Liver (tissue), 9 donors: ENCODE data around the gene SH2D3C. TPM values are rescaled to one million over a fixed set of nuclear protein-coding genes. Genes with fewer than 3 reads are reported as not detected.

Source experiments
- DNase-seq: peaks from one replicate; pipeline ENCODE4 v3.0.0-alpha.2; 2017; ENCODE audit warnings: low spot score
- H3K27ac ChIP-seq, 2 donors: one replicate each; pipeline ENCODE4 v1.7.0; 2013; ENCODE audit warnings: inconsistent platforms in 2 of 2, low read length in 2 of 2, control low read depth in 1 of 2, low read depth in 1 of 2, mild to moderate bottlenecking in 1 of 2
- H3K27me3 ChIP-seq, 4 donors: one replicate each; pipeline versions ENCODE4 v1.6.1 to v1.7.0; 2013; ENCODE audit warnings: low read length in 3 of 4, inconsistent platforms in 1 of 4, mild to moderate bottlenecking in 1 of 4, moderate library complexity in 1 of 4; ENCODE audit not compliant: control insufficient read depth in 4 of 4, insufficient read depth in 4 of 4
- H3K36me3 ChIP-seq, 4 donors: one replicate each; pipeline versions ENCODE4 v1.6.1 to v1.7.0; 2013; ENCODE audit warnings: low read length in 3 of 4, mild to moderate bottlenecking in 3 of 4, low read depth in 1 of 4, moderate library complexity in 1 of 4; ENCODE audit not compliant: control insufficient read depth in 4 of 4, insufficient read depth in 3 of 4
- H3K4me1 ChIP-seq, 4 donors: one replicate each; pipeline versions ENCODE4 v1.6.1 to v1.7.0; 2013; ENCODE audit warnings: low read length in 3 of 4, mild to moderate bottlenecking in 3 of 4, moderate library complexity in 1 of 4; ENCODE audit not compliant: control insufficient read depth in 4 of 4, insufficient read depth in 4 of 4
- H3K4me3 ChIP-seq, 3 donors: one replicate each; pipeline versions ENCODE4 v1.6.1 to v1.7.0; 2013; ENCODE audit warnings: low read length in 3 of 3, control low read depth in 1 of 3, low read depth in 1 of 3, mild to moderate bottlenecking in 1 of 3
- H3K9ac ChIP-seq, 2 donors: one replicate each; pipeline ENCODE4 v1.7.0; 2013; ENCODE audit warnings: low read length in 2 of 2, mild to moderate bottlenecking in 2 of 2, moderate library complexity in 2 of 2, control low read depth in 1 of 2, low read depth in 1 of 2
- H3K9me3 ChIP-seq, 4 donors: one replicate each; pipeline versions ENCODE4 v1.6.1 to v1.7.0; 2013; ENCODE audit warnings: low read length in 3 of 4; ENCODE audit not compliant: control insufficient read depth in 4 of 4
- EGR1 ChIP-seq, 2 donors: IDR thresholded peaks; 2 replicates each; pipeline ENCODE4 v1.6.1; 2016 to 2018; ENCODE audit warnings: antibody characterized with exemption in 2 of 2, low read depth in 2 of 2
- FOXA1 ChIP-seq: IDR thresholded peaks from 2 replicates; pipeline ENCODE4 v1.6.1; 2016; ENCODE audit warnings: antibody characterized with exemption
- FOXA2 ChIP-seq: IDR thresholded peaks from 2 replicates; pipeline ENCODE4 v1.6.1; 2016; ENCODE audit warnings: antibody characterized with exemption
- GABPA ChIP-seq, 2 donors: IDR thresholded peaks in 1 of 2; conservative IDR thresholded peaks in 1 of 2; 2 replicates each; pipeline ENCODE4 v1.6.1; 2016; ENCODE audit warnings: antibody characterized with exemption in 2 of 2, mild to moderate bottlenecking in 1 of 2, moderate library complexity in 1 of 2
- HNF4A ChIP-seq, 2 donors: conservative IDR thresholded peaks; 2 replicates each; pipeline ENCODE4 v1.6.1; 2016; ENCODE audit warnings: antibody characterized with exemption in 2 of 2, mild to moderate bottlenecking in 2 of 2
- HNF4G ChIP-seq: IDR thresholded peaks from 2 replicates; pipeline ENCODE4 v1.6.1; 2016; ENCODE audit warnings: antibody characterized with exemption
- JUND ChIP-seq, 2 donors: IDR thresholded peaks; 2 replicates each; pipeline ENCODE4 v1.6.1; 2016; ENCODE audit warnings: antibody characterized with exemption in 2 of 2
- NR2F2 ChIP-seq: IDR thresholded peaks from 2 replicates; pipeline ENCODE4 v1.6.1; 2016; ENCODE audit warnings: antibody characterized with exemption
- RAD21 ChIP-seq, 2 donors: IDR thresholded peaks; 2 replicates each; pipeline ENCODE4 v1.6.1; 2016; ENCODE audit warnings: antibody characterized with exemption in 2 of 2, mild to moderate bottlenecking in 2 of 2
- REST ChIP-seq: IDR thresholded peaks from 2 replicates; pipeline ENCODE4 v1.6.1; 2016; ENCODE audit warnings: antibody characterized with exemption, mild to moderate bottlenecking
- RXRA ChIP-seq, 2 donors: IDR thresholded peaks; 2 replicates each; pipeline ENCODE4 v1.6.1; 2017 to 2018; ENCODE audit warnings: antibody characterized with exemption in 2 of 2, mild to moderate bottlenecking in 1 of 2
- SP1 ChIP-seq: IDR thresholded peaks from 2 replicates; pipeline ENCODE4 v1.6.1; 2018; ENCODE audit warnings: antibody characterized with exemption, mild to moderate bottlenecking
- TAF1 ChIP-seq: conservative IDR thresholded peaks from 2 replicates; pipeline ENCODE4 v1.6.1; 2016; ENCODE audit warnings: antibody characterized with exemption, mild to moderate bottlenecking
- YY1 ChIP-seq: IDR thresholded peaks from 2 replicates; pipeline ENCODE4 v1.6.1; 2016; ENCODE audit warnings: antibody characterized with exemption, mild to moderate bottlenecking
- WGBS: extraction: QIAGEN DNeasy Blood & Tissue Kit; methylation state at CpG from one replicate; pipeline ENCODE4 v1.1.7; 2013; 5-methylcytosine and 5-hydroxymethylcytosine counted together
- polyA plus RNA-seq, 2 donors: library from polyadenylated mRNA; stranded (reverse) in 1 of 2; unstranded in 1 of 2; fragments of 200-250 nt in 1 of 2; fragments of >200 nt in 1 of 2; fragmentation: Nextera tagmentation in 1 of 2; extraction: Ambion mirVana in 1 of 2; gene quantifications; one replicate each; pipeline versions ENCODE4 v1.2.1 to v1.2.3, GENCODE V29; 2013 to 2015
- total RNA-seq, 2 donors: library from RNA; depleted of rRNA; stranded (reverse); fragments of >200 nt; gene quantifications; one replicate each; pipeline ENCODE4 v1.2.3, GENCODE V29; 2014
- TF ChIP-seq, protein P1 (sequence below): IDR thresholded peaks from 2 replicates; pipeline ENCODE4 v1.6.1; 2016; ENCODE audit warnings: antibody characterized with exemption
- TF ChIP-seq, protein P2 (sequence below): IDR thresholded peaks from 2 replicates; pipeline ENCODE4 v1.6.1; 2016; ENCODE audit warnings: antibody characterized with exemption
- TF ChIP-seq, protein P3 (sequence below): fragments of 150-350 bp; IDR thresholded peaks from 2 replicates; pipeline ENCODE4 v1.5.1; 2017; ENCODE audit warnings: improper control_type of control experiment, low read depth, low read length; ENCODE audit not compliant: missing input control
- TF ChIP-seq, protein P4 (sequence below): IDR thresholded peaks from 2 replicates; pipeline ENCODE4 v1.6.1; 2016; ENCODE audit warnings: antibody characterized with exemption
- donor health status: healthy.
- donor health status: healthy.
- donor health status: healthy.
- donor health status: healthy.
- donor health status: healthy.

The SH2D3C gene
- total and polyA plus RNA-seq, 4 donors, result 2.2 to 5.1 (median 3.9) TPM

GRCh38 chr9:127765418-127765817 lies 13.0 kb downstream of the SH2D3C start (continued):
- TF ChIP-seq JUND (IDR thresholded peaks at IDR 0.05) (no peak), RXRA (IDR thresholded peaks at IDR 0.05) (no peak), RAD21 (IDR thresholded peaks at IDR 0.05) (no peak)

GRCh38 chr9:127763918-127764384 lies 14.5 kb downstream of the SH2D3C start:
- TF ChIP-seq JUND (IDR thresholded peaks at IDR 0.05), result no peak
- peak in 1 of 2 donors; percentile 26 for TF ChIP-seq RXRA (IDR thresholded peaks at IDR 0.05)
- no peak for TF ChIP-seq YY1
- TF ChIP-seq, protein P1, sequence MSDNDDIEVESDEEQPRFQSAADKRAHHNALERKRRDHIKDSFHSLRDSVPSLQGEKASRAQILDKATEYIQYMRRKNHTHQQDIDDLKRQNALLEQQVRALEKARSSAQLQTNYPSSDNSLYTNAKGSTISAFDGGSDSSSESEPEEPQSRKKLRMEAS, result peak; percentile 63
- TF ChIP-seq, protein P2, sequence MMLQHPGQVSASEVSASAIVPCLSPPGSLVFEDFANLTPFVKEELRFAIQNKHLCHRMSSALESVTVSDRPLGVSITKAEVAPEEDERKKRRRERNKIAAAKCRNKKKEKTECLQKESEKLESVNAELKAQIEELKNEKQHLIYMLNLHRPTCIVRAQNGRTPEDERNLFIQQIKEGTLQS, result no peak
- TF ChIP-seq SP1, result peak; percentile 61
- peak; percentile 61 to 68 for TF ChIP-seq EGR1 (IDR thresholded peaks at IDR 0.05; ENCODE audit: low read depth in 2 of 2)
- TF ChIP-seq GABPA (IDR thresholded peaks at IDR 0.05 in 1 of 2, conservative IDR thresholded peaks at IDR 0.05 in 1 of 2), result no peak
- TF ChIP-seq TAF1, result no peak
- TF ChIP-seq HNF4G, result no peak
- no peak for TF ChIP-seq FOXA2
- TF ChIP-seq, protein P3, sequence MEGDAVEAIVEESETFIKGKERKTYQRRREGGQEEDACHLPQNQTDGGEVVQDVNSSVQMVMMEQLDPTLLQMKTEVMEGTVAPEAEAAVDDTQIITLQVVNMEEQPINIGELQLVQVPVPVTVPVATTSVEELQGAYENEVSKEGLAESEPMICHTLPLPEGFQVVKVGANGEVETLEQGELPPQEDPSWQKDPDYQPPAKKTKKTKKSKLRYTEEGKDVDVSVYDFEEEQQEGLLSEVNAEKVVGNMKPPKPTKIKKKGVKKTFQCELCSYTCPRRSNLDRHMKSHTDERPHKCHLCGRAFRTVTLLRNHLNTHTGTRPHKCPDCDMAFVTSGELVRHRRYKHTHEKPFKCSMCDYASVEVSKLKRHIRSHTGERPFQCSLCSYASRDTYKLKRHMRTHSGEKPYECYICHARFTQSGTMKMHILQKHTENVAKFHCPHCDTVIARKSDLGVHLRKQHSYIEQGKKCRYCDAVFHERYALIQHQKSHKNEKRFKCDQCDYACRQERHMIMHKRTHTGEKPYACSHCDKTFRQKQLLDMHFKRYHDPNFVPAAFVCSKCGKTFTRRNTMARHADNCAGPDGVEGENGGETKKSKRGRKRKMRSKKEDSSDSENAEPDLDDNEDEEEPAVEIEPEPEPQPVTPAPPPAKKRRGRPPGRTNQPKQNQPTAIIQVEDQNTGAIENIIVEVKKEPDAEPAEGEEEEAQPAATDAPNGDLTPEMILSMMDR, result peak; percentile 28
- TF ChIP-seq, protein P4, sequence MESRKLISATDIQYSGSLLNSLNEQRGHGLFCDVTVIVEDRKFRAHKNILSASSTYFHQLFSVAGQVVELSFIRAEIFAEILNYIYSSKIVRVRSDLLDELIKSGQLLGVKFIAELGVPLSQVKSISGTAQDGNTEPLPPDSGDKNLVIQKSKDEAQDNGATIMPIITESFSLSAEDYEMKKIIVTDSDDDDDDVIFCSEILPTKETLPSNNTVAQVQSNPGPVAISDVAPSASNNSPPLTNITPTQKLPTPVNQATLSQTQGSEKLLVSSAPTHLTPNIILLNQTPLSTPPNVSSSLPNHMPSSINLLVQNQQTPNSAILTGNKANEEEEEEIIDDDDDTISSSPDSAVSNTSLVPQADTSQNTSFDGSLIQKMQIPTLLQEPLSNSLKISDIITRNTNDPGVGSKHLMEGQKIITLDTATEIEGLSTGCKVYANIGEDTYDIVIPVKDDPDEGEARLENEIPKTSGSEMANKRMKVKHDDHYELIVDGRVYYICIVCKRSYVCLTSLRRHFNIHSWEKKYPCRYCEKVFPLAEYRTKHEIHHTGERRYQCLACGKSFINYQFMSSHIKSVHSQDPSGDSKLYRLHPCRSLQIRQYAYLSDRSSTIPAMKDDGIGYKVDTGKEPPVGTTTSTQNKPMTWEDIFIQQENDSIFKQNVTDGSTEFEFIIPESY, result no peak
- TF ChIP-seq REST, result peak; percentile 22
- TF ChIP-seq HNF4A (conservative IDR thresholded peaks at IDR 0.05), result no peak
- TF ChIP-seq NR2F2, result peak; percentile 97
- peak; percentile 60 to 77 for TF ChIP-seq RAD21 (IDR thresholded peaks at IDR 0.05)
- no peak for TF ChIP-seq FOXA1
- no peak for DNase-seq
- Histone ChIP-seq H3K9ac (no peak overlapping the region), H3K9me3 (no peaks in the 10 kb centered on the region), H3K27ac (peak overlapping the region in 1 of 2 donors; percentile 4), H3K4me3 (no peak overlapping the region), H3K36me3 (no peaks in the 10 kb centered on the region), H3K4me1 (peaks cover 0 to 6% (median 2%) of the 10 kb centered on the region in 4 donors), H3K27me3 (no peaks in the 10 kb centered on the region)
- WGBS, result 37% methylated on average over 7 of the region's 7 CpGs
